GM21447 (cell line): ENCODE results near the gene SYNGR4.

Experiments used
- ATAC-seq: cut with Tn5 transposase; IDR thresholded peaks from one replicate; pipeline ENCODE4 v1.9.1; 2021; ENCODE audit not compliant: unreplicated experiment

SYNGR4 gene

DNA sequence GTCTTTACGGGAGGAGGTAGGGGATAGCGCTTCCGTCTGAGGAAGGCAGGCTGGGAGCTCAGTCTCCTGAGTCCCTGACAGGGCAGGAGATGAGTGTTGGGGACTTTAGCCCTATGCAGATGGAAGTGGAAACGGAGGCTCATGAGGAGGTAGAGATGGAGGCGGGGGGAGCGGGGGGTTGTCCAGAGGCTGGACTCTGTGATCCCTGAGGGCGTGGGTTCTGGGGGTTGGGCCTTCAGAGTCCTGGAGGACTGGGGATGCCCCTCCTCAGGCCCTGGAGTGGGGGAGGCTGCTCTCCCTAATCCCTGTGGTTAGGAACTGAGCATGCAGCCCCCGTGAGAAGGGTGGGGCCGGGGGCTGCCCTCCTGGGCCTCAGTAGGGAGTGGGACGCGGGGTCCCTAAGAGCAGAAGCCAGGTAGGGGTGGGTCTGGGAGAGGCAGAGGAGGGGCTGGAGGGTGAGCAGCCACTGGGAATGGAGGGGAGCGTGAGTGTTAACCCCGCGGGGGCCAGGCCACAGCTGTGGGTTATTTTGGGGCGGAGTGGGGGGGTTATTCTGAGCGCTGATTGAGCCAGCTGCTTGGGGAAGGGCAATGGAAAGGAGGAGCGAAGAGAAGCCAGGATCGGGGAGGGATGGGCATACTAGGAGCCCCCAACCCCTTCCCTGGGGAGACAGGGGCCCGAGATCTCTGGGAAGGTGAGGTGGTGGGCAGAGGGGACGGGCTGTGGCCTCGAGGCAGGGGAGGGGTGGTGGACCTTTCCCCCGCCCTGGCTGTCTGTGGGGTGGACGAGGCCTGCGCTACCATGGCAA lies 32.1 kb downstream of the SYNGR4 start:
- ATAC-seq, result no peak

DNA sequence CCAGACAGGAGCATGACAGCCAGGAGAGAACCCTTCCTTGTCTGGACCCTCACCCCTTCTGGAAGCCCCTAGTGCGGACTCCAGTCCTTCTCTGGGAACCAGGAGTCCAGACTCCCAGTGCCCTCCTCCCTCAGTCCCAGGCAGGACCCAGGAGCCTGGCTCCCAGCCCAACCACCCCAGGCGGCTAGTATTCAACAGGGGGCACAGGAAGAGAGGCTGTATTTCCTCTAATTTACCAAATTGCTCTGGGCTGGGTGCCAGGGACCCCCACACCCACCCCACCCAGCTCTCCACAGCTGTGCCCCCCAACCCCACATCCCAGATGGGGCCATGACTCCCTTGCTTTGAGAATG lies 32.6 kb downstream of the SYNGR4 start:
- ATAC-seq, result no peak

DNA sequence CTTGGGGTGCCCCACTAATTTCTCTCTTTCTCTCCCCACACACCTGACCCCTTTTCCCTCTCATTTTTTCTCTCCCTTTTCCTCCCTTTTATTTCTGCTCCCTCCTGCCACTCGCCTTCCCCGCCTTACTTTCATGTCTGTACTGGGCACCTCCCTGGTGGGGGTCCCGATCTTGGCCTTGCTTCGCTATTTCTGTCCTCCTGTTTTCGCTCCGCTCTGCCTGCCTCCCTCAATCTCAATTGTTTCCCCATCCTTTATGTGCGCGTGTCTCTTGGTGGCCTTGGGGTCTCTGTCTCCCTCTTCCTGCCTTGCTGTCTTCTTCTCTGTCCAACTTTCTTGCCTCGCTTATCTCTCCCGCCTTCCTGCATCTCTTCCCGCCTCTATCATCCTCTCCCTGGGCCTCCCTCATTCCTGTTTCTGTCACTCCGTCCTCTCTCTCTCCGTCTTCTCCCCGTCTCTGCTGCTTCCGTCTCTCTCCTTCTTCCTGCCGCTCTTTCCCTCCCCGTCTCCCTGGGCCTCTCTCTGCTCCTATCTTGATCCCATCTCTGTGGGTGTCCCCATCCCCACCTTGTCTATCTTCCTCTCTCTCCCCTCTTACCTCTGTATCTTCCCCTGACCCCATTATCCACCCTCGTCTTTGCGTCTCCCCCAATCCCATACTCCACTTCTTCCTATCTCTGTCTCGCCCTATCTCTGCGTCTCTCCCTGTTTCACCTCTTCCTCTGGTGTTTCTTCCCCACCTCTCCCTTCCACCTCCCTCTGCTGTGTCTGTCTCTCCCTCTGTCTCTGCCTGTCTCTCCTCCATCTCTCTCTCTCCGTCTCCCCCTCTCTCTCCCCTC lies 33.3 kb downstream of the SYNGR4 start:
- no peak for ATAC-seq

DNA sequence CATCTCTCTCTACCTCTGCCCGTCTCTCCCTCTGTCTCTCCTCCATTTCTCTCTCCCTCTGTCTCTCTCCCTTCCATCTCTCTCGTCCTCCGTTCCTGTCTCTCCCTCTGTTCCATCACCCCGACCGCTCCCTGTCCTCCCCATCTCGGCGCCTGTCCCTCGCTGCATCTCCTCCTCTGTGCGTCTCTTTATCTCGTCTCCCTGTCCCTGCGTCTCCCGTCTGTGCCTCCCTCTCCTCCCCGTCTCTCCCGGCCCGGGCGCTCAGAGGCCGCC lies 33.9 kb downstream of the SYNGR4 start:
- ATAC-seq, result peak; percentile 9

DNA sequence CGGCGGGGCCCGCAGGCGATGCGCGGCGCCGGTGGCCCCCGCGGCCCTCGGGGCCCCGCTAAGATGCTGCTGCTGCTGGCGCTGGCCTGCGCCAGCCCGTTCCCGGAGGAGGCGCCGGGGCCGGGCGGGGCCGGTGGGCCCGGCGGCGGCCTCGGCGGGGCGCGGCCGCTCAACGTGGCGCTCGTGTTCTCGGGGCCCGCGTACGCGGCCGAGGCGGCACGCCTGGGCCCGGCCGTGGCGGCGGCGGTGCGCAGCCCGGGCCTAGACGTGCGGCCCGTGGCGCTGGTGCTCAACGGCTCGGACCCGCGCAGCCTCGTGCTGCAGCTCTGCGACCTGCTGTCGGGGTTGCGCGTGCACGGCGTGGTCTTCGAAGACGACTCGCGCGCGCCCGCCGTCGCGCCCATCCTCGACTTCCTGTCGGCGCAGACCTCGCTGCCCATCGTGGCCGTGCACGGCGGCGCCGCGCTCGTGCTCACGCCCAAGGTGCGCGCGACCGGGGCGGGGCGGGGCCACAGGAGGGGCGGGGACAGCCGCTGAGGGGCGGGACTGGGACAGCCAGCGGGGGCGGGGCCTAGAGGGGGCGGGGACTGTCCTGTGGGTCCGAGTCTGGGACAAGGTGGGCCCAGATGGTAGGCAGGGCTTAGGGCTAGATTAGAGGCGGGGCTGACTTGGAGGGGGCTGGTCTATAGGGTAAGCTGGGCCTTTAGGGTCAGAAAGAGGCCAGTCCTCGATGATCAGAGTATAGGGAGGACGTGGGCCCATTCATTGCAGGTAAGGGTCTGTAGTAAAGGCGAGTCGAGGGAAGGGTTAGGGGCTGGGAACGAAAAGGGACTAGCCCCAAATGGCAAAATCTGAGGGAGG lies 34.4 kb downstream of the SYNGR4 start:
- ATAC-seq, result peak; percentile 42

DNA sequence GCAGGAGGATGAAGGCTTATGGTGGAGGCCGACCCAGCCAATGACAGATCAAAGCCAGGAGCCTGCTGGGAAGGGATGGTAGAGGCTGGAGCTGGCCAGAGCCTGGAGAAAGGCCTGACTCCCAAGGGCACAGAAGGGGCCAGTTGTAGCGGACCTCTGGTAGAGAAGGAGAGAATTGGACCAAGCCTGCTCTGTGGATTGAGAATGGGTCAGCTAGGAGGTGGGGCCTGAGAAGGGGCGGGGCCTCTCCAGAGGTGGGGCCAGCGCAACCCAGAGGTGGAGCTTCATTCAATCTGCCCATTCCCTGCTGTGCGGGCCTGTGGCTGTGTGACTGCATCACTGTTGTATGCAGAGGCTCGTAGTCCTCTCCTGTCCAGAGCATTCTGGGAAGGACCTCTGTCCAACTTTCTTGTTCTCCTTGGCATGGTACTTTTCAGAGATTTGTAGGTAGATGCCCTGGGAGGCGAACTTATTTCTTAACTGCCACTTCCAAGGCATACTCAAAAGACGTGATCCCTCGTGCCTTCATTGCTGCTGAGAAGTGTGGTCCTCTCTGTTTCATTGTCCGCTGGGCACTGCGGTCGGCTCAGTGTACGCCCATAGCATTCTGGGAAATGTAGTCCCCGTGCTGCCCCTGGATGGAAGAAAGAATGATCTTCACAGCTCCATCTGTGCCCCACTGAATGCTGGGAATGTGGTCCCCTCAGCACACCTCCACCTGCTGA lies 36.0 kb downstream of the SYNGR4 start:
- ATAC-seq, result no peak

DNA sequence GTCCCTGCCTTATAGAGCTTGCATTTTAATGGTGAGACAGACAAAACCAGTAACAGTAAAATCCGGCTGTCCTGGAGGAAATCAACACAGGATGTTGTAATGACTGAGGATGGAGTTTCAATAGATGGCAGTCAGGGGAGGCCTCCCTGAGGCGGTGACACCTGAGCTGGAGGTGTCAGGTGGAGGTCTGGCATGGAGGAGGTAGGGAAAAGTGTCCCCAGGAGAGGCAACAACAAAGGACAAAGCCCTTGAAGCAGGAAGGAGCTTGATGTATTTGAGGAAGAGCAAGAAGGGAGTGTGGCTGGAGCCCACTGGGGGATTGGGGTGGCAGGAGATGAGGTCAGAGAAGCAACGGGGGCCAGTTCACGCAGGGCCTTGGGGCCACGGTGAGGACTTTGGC lies 37.1 kb downstream of the SYNGR4 start:
- no peak for ATAC-seq

DNA sequence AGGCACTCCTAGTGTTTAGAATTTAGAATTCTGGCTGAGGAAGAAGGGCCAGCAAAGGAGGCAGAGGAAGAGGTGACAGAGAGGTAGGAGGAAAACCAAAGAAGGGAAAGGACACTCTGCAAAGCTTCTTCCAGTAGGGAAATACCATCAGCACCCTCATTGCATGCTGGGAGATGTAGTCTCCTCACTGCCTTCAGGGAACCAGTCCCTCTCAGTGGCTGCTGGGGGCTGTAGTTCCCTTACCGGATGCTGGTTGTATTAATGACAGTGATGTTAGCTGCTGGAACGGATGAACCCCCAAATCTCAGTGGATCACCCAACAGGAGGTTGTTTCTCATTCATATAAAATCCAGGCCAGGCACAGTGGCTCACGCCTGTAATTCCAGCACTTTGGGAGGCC lies 39.4 kb downstream of the SYNGR4 start:
- no peak for ATAC-seq

DNA sequence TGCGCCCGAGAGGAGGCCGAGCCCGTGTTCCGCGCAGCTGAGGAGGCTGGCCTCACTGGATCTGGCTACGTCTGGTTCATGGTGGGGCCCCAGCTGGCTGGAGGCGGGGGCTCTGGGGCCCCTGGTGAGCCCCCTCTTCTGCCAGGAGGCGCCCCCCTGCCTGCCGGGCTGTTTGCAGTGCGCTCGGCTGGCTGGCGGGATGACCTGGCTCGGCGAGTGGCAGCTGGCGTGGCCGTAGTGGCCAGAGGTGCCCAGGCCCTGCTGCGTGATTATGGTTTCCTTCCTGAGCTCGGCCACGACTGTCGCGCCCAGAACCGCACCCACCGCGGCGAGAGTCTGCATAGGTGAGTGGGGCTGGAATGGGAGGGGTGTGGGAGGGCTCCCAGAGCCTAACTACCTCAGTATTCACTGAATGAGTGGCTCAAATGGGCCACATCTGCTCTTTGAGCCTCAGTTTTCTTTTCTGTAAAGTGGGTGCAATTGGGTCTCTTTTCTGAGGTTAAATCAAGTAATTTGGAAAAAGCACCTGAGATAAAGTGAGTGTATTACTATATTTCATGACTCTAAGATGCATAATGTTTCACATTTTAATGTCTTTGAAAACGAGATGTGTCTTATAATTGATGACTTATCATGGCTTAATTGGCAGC lies 41.0 kb downstream of the SYNGR4 start:
- no peak for ATAC-seq

DNA sequence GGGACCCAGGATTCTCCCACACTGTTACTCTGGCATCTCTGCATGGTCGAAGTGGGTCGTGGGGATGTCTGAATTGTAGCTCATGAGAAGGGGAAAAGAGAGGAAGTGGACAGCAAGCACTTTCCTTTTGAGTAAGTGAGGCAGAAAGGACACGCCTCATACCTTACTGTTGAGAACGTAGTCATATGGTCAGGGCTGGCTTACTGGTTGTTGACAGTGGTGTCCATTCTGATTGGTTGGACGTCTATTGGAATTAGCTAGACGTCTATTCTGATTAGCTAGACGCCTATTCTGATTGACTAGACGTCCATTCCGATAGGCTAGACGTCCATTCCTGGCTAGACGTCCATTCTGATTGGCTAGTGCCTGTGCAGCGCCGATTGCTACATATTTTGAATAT lies 41.7 kb downstream of the SYNGR4 start:
- ATAC-seq, result no peak

DNA sequence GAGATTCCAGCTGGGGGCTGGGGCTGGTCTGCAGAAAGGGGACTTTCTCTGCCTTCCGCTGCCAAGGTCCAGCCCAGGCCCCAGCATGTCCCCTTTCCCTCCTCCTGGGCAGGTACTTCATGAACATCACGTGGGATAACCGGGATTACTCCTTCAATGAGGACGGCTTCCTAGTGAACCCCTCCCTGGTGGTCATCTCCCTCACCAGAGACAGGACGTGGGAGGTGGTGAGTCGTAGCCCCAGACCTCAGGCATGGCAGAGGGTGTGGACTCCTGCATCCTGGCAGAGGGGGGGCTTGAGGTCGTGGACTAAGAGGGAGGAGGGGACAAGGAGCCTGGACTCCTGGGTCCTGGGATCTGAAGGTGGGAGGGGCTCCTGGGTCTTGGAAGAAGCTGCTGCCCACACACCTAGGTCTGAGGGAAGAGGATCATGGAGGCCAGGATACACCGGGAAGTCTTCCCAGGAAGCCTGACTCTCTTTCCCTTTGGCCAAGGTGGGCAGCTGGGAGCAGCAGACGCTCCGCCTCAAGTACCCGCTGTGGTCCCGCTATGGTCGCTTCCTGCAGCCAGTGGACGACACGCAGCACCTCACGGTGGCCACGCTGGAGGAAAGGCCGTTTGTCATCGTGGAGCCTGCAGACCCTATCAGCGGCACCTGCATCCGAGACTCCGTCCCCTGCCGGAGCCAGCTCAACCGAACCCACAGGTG lies 49.9 kb downstream of the SYNGR4 start:
- ATAC-seq, result no peak

DNA sequence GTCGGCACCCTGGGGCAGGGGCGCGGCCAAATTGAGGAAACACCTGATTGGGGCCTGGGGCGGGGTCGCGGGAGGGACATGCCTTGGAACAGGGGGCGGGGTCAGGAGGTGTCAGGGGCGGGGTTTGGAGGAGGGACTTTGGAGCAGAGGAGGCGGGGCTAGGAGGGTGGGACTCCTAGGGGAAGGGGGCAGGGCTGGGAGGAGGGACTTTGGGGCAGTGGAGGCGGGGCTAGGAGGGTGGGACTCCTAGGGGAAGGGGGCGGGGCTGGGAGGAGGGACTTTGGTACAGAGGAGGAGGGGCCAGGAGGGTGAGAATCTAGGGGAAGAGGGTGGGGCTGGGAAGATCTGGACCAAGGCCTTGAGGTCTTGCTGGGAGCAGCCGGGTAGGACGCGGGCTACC lies 51.2 kb downstream of the SYNGR4 start:
- ATAC-seq, result no peak

DNA sequence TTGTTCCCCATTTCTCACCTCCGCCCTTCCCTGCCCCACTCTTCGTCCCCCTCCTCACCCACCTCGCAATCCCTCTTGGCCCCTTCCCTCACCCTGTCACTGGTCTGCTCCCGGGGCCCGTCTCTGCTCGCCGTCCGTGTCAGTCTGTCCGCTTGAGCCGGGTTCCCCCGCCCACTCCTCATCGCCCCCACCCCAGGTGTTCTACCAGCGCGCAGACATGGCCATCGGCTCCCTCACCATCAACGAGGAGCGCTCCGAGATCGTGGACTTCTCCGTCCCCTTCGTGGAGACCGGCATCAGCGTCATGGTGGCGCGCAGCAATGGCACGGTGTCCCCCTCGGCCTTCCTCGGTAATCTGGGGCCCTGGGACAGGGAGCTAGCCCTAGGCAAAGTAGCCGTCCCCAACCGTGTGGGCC lies 51.6 kb downstream of the SYNGR4 start:
- ATAC-seq, result no peak

DNA sequence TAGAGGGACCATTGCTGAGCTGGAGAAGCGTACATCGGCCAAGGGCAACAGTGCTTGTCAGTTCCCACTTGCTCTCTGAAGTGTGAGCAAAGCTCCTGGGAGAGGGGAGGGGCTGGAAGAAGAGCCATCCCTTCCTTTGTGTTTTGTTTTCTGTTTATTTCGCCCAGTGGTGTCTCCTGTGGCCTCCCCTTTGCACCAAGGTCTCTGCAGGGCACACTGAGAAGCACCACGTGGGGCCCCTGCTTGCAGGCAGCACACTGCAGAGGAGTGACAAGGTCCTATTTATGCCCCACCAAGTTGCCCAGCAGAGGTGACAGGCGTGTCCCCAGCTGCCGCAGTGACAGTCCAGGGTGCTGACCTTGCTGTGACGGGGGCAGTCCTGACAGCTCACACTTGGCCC lies 53.3 kb downstream of the SYNGR4 start:
- ATAC-seq, result no peak

DNA sequence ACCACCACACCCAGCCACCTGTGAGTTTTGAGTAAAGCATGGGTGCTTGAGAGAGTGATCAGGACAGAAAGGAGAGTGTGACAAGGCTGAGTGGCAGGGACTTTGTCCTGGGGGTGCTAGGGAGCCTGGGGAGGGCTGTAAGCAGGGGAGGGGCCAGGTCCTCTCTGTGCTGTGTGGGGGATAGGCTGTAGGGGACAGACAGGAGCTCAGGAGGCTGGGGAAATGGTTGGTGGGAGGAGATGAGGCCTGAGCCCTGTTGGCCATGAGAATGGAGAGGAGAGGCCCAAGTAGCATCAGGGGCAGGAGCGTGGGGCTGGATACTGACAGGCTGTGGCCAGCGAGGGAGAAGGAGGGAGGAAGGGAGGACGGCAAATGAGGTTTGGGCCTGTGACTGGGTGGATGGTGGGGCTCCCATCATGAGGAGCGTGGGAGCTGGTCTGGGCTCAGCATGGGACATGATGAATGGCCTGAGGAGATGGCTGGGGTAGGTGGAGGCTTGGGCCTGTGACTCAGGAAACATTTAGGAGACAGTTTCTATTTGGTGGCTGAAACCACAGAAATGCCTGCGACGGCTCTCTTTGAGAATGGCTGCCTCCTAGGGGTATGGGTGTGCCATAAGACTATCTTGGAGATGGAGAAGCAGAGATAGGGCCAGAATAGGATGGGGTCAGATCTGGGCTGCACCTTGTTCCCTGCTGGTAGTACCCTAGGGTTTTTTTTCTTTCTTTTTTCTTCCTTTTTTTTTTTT lies 54.3 kb downstream of the SYNGR4 start:
- ATAC-seq, result no peak

DNA sequence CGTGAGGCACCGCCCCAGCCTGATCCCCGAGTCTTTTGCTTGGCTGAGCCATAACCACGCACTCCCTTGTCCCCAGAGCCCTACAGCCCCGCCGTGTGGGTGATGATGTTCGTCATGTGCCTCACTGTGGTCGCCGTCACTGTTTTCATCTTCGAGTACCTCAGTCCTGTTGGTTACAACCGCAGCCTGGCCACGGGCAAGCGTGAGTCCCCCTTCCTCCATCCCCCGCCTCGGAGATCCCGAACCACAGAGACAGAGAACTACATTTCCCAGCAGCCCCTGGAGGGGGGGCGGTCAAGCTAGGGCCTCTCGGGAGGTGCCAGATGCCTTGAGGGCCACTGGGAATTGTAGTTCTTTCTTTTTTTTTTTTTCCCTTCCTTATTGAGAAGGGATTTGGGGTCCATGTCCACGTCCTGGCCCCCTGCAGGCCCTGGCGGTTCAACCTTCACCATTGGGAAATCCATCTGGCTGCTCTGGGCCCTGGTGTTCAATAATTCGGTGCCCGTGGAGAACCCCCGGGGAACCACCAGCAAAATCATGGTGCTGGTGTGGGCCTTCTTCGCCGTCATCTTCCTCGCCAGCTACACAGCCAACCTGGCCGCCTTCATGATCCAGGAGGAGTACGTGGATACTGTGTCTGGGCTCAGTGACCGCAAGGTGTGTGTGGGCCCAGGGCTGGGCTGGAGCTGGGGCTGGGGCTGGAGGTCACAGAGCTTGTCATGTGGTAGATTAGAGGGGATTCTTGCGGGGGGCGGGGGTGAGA lies 55.2 kb downstream of the SYNGR4 start:
- no peak for ATAC-seq

DNA sequence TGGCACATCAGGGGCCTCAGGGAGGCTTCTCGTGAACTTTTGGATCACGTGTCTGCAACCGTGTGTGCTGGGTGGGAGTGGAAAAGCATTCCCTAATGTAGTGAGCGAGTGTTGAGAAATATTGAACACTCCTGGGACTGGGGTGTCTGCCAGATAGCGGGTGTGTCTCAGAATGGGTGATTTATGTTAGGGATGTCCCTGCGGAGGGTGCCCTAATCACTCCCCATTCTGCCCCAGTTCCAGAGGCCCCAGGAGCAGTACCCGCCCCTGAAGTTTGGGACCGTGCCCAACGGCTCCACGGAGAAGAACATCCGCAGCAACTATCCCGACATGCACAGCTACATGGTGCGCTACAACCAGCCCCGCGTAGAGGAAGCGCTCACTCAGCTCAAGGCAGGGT lies 57.4 kb downstream of the SYNGR4 start:
- no peak for ATAC-seq

DNA sequence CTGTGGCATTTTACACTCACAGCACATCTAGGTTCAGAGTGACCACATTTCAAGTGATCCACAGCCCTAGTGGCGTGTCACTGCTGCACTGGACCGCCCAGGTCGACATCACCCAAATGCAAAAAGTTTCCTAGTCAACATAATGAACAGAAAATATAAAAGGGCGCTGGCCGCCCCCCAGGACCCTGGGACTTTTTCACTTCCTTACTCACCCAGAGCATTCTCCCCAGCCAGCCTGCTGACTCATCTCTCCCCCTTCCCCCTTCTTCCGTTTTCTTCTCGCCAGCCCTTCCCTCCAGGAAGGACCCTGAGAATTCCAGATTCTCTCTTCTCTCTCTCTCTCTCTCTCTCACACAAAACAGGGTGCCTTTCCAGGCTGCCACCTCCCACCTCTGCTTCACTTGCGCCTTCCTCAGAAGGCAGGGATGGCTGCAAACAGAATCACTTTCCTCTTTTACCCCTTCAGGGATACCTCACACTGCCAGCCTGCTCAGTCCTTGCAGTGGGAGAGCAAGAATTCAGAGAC lies 60.6 kb downstream of the SYNGR4 start:
- ATAC-seq, result no peak
